HG03064 (cell line): ENCODE measurements around the gene TMEM208.

Source experiments
- ATAC-seq: cut with Tn5 transposase; IDR thresholded peaks from one replicate; pipeline ENCODE4 v1.9.1; 2021; ENCODE audit warnings: low read depth; ENCODE audit not compliant: unreplicated experiment

The TMEM208 gene

DNA sequence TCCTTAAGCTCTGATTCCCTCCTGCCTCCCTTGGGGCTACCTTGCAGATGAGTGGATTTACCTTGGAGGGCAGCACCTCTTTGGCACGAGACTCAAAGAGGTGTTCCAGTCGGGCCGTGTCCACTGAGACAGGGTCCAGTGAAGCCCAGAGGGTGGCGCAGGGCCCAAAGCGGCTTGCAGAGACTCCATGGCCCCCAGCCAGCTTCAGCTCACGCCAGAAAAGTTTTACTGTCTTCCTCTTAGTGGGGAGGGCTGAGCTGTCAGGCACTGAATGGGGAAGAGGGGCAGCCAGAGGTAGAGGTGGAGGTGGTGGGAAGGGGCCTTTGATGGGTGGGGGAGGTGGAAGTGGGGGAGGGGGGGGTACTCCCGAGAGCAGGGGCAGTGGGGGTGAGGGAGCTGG is 6.7 kb downstream of the TMEM208 start:
- no peak for ATAC-seq

DNA sequence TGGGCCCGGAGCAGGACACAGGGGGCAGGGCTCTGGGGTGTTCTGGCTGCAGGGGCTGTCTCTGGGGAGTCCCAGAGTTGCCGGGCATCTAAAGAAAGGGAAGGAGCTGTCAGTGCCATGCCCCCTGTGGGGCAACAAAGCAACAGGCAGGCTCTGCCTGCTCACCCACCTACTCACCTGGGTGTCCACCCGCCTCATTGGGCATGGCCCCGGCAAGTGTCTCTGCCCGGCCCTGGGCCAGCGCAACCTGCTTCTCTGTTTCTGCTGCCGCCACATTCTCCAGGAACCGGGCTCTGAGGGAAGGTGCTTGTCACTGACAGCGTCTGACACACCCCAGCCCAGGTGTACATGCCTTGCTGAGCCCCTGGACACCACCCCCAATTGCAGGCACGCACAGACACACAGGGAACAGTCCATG is 7.3 kb downstream of the TMEM208 start:
- ATAC-seq, result no peak

- ATAC-seq, result no peak
These were observed 9.1 kb downstream of the TMEM208 start for GRCh38 chr16:67235816-67236562.

DNA sequence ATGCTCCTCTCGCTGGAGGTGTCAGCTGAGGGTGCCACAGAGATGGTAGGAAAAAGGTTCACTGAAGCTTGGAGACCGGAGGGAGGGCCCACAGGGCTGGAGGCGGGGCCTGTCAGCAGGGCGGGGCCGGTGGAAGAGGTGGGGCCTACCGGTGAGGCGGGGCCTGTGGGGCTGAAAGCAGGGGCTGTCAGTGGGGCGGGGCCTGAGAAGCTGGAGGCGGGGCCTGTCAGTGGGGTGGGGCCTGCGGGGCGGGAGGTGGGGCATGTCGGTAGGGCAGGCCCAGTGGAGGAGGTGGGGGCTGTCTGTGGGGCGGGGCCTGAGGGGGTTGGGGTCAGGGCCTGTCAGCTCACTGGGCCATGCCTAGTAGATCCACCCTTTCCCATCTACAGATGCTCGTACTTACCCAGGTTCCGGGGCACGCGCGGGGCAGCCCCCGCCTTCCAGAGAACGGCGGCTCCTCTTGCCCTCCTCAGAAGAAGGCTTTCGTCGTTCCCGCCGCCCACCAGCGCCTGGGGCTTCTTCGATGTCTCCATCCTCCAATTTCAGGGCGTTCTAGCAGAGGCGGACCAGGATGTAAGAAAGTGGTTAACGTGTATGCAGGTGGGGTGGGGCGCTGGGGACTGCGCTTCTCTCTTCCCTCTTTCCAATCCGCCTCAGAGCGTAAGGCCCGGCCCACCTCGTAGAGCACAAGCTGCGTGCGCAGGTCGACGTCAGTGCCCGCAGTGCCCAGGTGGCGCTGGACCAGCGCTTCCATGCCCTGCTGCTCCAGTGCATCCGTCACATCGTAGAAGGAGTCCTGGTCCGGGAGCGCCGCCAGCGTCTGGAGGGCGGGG is 9.8 kb downstream of the TMEM208 start:
- no peak for ATAC-seq

DNA sequence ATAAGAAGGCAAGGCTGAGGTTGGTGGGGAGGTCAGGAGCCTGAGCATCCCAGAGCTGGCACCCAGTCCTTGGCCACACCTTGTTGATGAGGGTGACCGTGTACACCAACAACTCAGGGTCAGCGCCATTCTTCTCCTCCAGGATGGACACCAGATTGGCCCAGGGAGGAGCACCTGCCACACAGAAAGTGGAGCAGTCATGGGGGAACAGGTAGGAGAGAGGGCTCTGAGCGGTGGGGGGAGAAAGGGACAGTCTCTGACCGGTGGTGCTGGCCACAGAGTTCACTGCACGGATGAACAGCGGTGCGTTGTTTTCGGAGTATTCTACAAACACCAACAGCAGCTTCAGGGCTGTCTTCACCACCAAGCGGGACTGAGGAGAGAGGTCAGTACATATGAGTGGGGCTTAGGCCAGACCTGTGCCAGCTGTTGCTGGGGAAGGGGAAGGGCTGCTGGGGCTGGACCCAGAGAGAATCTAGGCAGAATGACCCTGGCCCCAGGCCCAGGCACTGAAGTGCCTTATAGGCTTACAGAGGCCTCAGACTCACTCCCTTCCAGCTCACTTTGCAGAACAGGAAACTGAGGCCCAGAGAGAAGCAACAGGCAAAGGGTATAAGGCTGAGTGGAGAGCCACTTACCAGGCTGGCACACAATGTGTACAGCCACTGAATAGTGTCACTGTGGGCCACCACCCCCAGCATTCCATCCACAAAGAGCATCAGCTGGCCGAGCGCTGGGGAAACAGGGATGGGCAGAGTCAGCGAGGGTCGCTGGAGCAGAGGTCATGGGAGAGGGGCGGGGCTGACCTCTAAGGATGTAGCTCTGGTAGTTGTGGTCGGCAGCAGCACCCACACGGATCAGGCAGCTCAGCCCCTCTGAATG is 10.7 kb downstream of the TMEM208 start:
- no peak for ATAC-seq

DNA sequence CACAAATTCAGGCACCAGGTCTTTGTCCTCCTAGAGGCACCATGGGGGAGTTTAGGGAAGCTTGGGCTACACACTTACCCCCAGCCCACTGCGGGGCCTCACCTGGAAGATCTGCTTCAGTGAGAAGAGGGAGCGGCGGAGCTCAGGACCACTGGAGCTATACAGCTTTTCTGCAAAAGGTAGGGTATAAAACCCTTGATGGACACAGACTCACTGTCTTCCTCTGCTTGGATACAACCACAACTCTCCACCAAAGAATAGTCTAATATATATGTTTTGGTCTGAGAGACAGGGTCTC is 11.3 kb downstream of the TMEM208 start:
- no peak for ATAC-seq

DNA sequence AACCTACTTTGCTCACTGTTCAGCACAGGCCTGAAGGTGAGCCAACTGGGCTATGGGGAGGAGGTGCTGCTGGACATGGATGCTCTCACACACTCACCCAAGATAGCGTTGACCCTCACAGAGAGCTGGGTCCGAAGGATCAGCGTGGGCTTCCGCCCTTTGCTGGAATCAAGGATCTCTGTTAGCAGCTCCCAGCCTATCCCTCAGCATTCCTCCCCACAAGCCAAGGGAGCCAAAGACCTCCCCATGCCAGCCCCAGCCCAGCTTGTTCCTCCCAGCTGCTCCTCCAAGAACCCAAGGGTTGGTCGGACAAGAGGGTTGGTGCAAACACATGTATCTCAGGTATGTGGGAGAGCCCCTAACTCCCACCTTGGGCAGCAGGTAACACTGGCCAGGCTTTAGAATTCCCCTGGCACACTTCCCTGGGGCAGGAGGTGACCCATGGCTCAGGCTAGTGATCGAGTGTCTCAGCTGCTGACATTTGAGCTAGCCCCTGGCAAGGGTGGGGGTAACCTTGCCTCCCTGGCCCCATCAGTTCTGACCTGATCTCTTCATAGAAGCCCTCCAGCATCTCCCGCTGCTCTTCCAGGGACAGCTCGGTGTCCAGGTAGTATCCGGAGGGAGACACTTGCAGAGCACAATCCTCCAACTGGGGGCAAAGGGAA is 12.0 kb downstream of the TMEM208 start:
- ATAC-seq, result no peak

DNA sequence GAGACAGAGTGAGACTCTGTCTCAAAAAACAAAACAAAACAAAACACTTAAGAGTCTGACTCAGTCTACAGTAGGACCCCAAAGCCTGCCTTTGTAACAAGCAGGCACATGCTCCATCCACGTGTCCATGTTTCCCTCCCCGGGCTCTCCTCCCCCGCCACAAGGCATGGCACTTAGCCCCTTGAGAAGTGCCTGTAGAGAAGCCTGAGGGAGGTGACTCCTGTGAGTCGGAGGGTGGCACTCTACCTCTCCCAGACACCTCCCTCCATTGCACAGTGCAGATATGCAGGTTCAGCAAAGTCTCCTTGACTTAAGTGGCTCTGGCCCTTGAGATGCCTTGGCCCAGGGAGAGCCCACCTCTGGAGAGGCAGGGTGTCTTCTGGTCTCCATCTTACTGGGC is 13.6 kb downstream of the TMEM208 start:
- ATAC-seq, result no peak

DNA sequence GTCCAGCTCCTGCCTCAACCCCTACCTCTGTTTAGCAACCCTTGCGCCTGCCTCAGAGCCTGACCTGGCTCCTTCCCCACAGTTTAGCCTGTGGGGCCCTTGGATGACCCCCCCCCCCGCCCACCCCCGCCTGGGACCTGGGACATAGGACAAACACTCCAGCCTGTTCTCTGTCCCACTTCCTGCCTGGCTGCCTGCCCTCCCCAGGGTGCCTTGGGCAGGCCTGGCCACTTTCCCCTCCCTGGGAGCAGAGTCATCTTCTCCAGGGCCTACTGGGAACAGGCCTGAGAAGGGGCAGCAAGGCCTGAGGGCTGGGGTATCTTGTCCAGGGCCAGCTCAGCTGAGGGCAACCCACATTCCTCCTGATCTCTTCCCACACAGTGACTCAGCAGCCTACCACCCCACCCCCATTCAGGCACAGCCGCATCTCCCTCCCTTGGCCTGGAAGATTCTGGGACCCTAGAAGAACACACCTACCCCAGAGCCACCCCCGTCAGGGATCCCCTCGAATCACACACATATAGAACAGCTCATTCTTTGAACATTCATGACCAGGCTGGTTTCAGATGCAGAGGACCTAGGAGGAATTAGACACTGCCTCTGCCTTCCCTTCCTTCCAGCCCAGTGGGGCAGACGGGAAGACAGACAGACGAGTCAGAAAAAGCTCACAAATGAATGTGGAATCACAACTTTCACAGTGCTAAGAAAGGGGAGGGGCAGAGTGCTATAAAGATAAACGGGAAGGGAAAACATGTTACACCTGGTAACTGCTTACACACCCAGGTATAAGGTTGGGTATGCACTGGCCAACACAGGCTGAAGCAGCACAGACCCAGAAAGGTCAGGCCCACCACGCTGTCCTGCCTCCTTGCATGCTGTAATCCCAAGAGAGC is 14.3 kb downstream of the TMEM208 start:
- ATAC-seq, result no peak

- ATAC-seq, result no peak
These were observed 15.3 kb downstream of the TMEM208 start for GRCh38 chr16:67242138-67242730.

- ATAC-seq, result no peak
These were observed 16.6 kb downstream of the TMEM208 start for GRCh38 chr16:67243481-67243880.

DNA sequence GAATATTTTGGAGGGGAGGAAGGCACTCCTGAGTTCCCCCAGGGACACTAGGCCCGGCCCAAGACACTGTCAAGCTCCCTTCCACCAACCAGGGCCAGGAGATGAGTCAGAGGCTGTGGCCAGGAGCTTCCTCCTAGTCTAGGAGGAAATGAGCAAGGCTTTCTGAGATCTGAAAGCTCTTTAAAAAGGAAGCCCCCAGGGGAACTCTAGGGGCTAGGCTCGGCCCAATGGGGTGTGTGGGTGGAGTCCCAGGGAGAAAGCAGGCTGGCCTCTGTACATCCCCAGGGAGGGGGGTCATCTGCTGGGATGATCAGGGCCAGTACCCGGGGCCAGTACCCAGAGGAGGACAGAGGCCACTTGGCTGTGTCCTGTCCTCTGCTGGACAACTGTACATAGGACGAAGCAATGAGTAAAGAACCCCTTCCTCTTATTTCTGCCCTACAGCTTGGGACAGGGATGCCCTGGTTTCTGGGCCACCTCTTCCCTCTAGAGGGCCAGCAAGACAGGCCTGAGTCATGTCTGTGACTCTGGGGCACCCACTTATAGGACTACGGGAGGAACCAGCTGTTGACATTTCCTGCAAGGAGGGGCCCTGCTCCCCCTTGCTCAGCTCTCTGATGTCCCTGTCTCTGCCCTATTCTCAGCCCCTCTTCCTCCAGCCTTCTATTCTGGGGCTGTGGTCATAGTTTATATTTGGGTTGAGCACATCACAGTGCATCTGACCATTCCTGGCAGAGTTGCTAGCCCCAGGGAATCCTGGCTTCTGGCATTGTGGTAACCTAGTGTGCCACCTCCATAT is 17.7 kb downstream of the TMEM208 start:
- ATAC-seq, result peak; percentile 45

DNA sequence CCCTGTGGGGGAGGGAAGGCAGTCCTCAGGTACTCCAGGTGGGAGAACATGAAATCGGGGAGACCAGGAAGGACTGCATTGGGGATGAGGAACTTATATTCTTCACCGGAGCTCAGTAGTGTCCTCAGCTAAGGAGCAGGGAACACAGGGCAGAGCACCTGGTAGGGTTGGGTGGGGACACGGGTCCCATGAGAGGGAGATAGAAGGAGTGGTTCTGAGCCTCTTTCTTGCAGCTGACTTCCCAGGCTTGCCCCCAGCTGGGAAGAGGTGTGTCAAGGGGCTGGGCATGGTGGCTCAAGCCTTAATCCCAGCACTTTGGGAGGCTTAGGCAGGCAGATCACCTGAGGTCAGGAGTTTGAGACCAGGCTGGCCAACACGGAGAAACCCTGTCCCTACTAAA is 18.3 kb downstream of the TMEM208 start:
- no peak for ATAC-seq

GRCh38 chr16:67245674-67246080 is 18.7 kb downstream of the TMEM208 start:
- ATAC-seq, result no peak

GRCh38 chr16:67246081-67246755 is 19.3 kb downstream of the TMEM208 start:
- no peak for ATAC-seq

DNA sequence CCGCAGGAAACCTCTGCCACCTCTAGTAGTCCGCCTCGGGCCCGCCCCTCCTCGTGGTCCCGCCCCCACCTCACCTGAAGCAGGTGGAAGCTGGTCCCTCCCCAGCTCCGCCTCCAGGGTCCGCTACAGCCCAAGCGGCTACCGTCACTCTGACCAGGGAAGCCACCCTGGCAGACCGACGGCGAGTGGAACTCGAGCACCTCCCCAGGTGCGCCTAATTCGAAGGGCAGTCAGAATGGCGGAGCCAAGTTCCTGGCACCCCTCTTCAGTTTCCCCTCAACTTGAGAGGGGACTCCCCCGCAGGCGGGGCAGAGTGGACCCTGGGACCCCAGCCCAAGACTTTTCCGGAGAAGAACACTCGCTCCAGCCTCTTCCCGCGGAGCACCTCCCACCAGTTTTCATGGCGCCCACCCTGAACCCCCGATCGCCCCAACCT is 19.8 kb downstream of the TMEM208 start:
- ATAC-seq, result no peak

- ATAC-seq, result peak; percentile 41
These were observed 20.5 kb downstream of the TMEM208 start, which contains the start of gene FHOD1 for GRCh38 chr16:67247192-67248072. FHOD1 (minus strand) TSS chr16:67247481; CDS start chr16:67247410, 71 bp downstream.
